Mucosa of rectum (tissue), 2 donors: ENCODE data around the gene ACOT2.
"Not testable (repeated sequence)": the region's sequence is repeated elsewhere in the genome, so short reads cannot be mapped to it uniquely, and the experiment has no call there.

Experiments used
- H3K27ac ChIP-seq, 2 donors: one replicate each; pipeline ENCODE4 v1.7.0; 2013; ENCODE audit warnings: inconsistent platforms in 2 of 2, low read depth in 2 of 2, low read length in 2 of 2
- H3K27me3 ChIP-seq, 2 donors: one replicate each; pipeline ENCODE4 v1.7.0; 2013; ENCODE audit warnings: low read length in 2 of 2; ENCODE audit not compliant: control insufficient read depth in 2 of 2, insufficient read depth in 2 of 2
- H3K36me3 ChIP-seq, 2 donors: one replicate each; pipeline ENCODE4 v1.7.0; 2013; ENCODE audit warnings: low read length in 2 of 2; ENCODE audit not compliant: control insufficient read depth in 2 of 2, insufficient read depth in 2 of 2
- H3K4me1 ChIP-seq, 2 donors: one replicate each; pipeline ENCODE4 v1.7.0; 2013; ENCODE audit warnings: low read length in 2 of 2, mild to moderate bottlenecking in 1 of 2; ENCODE audit not compliant: control insufficient read depth in 2 of 2, insufficient read depth in 2 of 2
- H3K4me3 ChIP-seq, 2 donors: one replicate each; pipeline ENCODE4 v1.7.0; 2013; ENCODE audit warnings: low read length in 2 of 2
- H3K9ac ChIP-seq, 2 donors: one replicate each; pipeline ENCODE4 v1.7.0; 2013; ENCODE audit warnings: low read length in 2 of 2, low read depth in 1 of 2, mild to moderate bottlenecking in 1 of 2
- H3K9me3 ChIP-seq, 2 donors: one replicate each; pipeline ENCODE4 v1.7.0; 2013; ENCODE audit warnings: low read length in 2 of 2; ENCODE audit not compliant: control insufficient read depth in 2 of 2
- donor health status: healthy.
- donor health status: Normal muscosa, but diverticular disease.

ACOT2 gene

GRCh38 chr14:73589116-73589515 is 20.1 kb downstream of the ACOT2 start:
- no peaks in the 10 kb centered on the region for H3K27me3 ChIP-seq
- H3K9ac ChIP-seq, result no peak overlapping the region
- no peaks in the 10 kb centered on the region for H3K4me1 ChIP-seq
- H3K36me3 ChIP-seq, result no peaks in the 10 kb centered on the region
- H3K27ac ChIP-seq, result no peak overlapping the region
- no peaks in the 10 kb centered on the region for H3K9me3 ChIP-seq
- no peak overlapping the region for H3K4me3 ChIP-seq

DNA sequence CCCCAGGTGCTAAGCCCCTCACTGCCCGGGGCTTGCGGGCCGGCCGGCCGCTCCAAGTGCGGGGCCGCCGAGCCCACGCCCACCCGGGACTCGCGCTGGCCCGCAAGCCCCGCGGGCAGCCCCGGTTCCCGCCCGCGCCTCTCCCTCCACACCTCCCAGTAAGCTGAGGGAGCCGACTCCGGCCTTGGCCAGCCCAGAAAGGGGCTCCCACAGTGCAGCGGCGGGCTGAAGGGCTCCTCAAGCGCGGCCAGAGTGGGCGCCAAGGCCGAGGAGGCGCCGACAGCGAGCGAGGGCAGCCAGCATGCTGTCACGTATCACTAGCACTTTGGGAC is 21.6 kb downstream of the ACOT2 start:
- H3K9ac ChIP-seq, H3K4me1 ChIP-seq, H3K36me3 ChIP-seq, H3K4me3 ChIP-seq, H3K27me3 ChIP-seq, H3K27ac ChIP-seq, H3K9me3 ChIP-seq: not testable (repeated sequence)

GRCh38 chr14:73591690-73592449 is 22.9 kb downstream of the ACOT2 start, which contains the start of gene ACOT4:
TSS of gene ACOT4 (plus strand) at chr14:73591873. CDS start at chr14:73591960, 87 bp downstream.
- Histone ChIP-seq H3K9me3 (no peaks in the 10 kb centered on the region), H3K36me3 (no peaks in the 10 kb centered on the region), H3K9ac (peak within 1 kb of the TSS; percentile 52 to 72), H3K27ac (peak within 1 kb of the TSS; percentile 51 to 75), H3K4me3 (peak within 1 kb of the TSS; percentile 67 to 76), H3K27me3 (no peaks in the 10 kb centered on the region), H3K4me1 (no peaks in the 10 kb centered on the region)

DNA sequence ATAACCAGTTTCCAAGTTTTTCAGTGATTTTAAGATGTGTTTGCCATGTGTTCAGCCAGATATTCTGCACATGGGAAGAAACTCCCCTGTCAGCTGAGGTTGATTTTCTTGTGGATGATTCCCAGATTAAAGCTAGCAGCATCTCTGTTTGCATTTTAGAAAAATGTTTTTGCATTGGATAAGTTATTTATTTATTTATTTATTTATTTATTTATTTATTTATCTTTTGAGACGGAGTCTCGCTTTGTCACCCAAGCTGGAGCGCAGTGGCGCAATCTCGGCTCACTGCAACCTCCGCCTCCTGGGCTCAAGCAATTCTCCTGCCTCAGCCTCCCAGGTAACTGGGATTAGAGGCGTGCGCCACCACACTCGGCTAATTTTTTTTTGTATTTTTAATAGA is 25.5 kb downstream of the ACOT2 start:
- H3K27ac ChIP-seq, result no peak overlapping the region

GRCh38 chr14:73599499-73599898 is 30.5 kb downstream of the ACOT2 start:
- H3K9ac ChIP-seq, result no peak overlapping the region
- H3K27ac ChIP-seq, result no peak overlapping the region
- H3K9me3 ChIP-seq, result no peaks in the 10 kb centered on the region
- no peak overlapping the region for H3K4me3 ChIP-seq
- peaks cover 0 to 2% of the 10 kb centered on the region in 2 donors for H3K4me1 ChIP-seq
- H3K36me3 ChIP-seq, result no peaks in the 10 kb centered on the region
- no peaks in the 10 kb centered on the region for H3K27me3 ChIP-seq

More for the DNA sequence above, 25.5 kb downstream of the ACOT2 start:
- H3K9me3 ChIP-seq, result no peaks in the 10 kb centered on the region
- H3K27me3 ChIP-seq, result no peaks in the 10 kb centered on the region
- peaks cover 0 to 2% of the 10 kb centered on the region in 2 donors for H3K4me1 ChIP-seq
- no peaks in the 10 kb centered on the region for H3K36me3 ChIP-seq
- H3K9ac ChIP-seq, result no peak overlapping the region
- no peak overlapping the region for H3K4me3 ChIP-seq

- H3K36me3 ChIP-seq, result no peaks in the 10 kb centered on the region
- no peaks in the 10 kb centered on the region for H3K9me3 ChIP-seq
- peaks cover 0 to 2% of the 10 kb centered on the region in 2 donors for H3K4me1 ChIP-seq
- no peak overlapping the region for H3K27ac ChIP-seq
- H3K27me3 ChIP-seq, result no peaks in the 10 kb centered on the region
- no peak overlapping the region for H3K9ac ChIP-seq
- no peak overlapping the region for H3K4me3 ChIP-seq
These were observed 34.0 kb downstream of the ACOT2 start for GRCh38 chr14:73602994-73603393.

- Histone ChIP-seq H3K9ac (no peak overlapping the region), H3K4me1 (no peaks in the 10 kb centered on the region), H3K36me3 (no peaks in the 10 kb centered on the region), H3K9me3 (no peaks in the 10 kb centered on the region), H3K27ac (no peak overlapping the region), H3K27me3 (no peaks in the 10 kb centered on the region), H3K4me3 (no peak overlapping the region)
These were observed 37.3 kb downstream of the ACOT2 start for GRCh38 chr14:73606271-73606670.

GRCh38 chr14:73607241-73607640 is 38.2 kb downstream of the ACOT2 start:
- Histone ChIP-seq H3K27me3 (no peaks in the 10 kb centered on the region), H3K27ac (no peak overlapping the region), H3K4me3 (no peak overlapping the region), H3K36me3 (no peaks in the 10 kb centered on the region), H3K4me1 (no peaks in the 10 kb centered on the region), H3K9me3 (no peaks in the 10 kb centered on the region), H3K9ac (no peak overlapping the region)

DNA sequence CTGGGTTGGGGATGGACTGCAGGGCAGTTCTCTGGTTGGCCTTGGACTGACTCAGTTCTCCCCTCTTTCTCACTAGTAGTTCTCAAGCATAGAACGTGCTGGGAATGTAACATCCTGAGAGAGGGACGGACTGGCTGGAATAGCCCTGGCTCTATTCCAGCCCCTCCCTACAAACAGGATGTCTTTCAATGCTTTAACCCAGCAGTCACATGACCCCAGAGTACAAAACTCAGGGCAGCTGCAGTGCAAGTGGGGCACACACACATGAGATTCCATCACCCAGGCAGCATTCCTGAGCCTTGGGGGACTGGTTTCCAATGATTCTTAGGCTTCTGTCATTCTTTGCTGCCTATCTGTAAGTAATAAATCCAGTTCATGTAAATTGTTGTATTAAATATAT is 41.7 kb downstream of the ACOT2 start:
- Histone ChIP-seq H3K4me3 (no peak overlapping the region), H3K36me3 (no peaks in the 10 kb centered on the region)

GRCh38 chr14:73612339-73613045 is 43.5 kb downstream of the ACOT2 start, which contains the start of gene ACOT6:
TSS of gene ACOT6 (plus strand) at chr14:73612517. CDS start at chr14:73612572, 55 bp downstream.
- peak within 1 kb of the TSS; percentile 67 to 83 for H3K4me3 ChIP-seq
- H3K9ac ChIP-seq, result peak within 1 kb of the TSS; percentile 56 to 66
- peaks cover 0 to 4% of the 10 kb centered on the region in 2 donors for H3K4me1 ChIP-seq
- no peaks in the 10 kb centered on the region for H3K27me3 ChIP-seq
- H3K36me3 ChIP-seq, result no peaks in the 10 kb centered on the region
- no peaks in the 10 kb centered on the region for H3K9me3 ChIP-seq
- H3K27ac ChIP-seq, result peak within 1 kb of the TSS; percentile 67 to 74

More for the DNA sequence above, 41.7 kb downstream of the ACOT2 start:
- H3K9ac ChIP-seq, result no peak overlapping the region
- no peaks in the 10 kb centered on the region for H3K27me3 ChIP-seq
- H3K4me1 ChIP-seq, result peaks cover 0 to 4% of the 10 kb centered on the region in 2 donors
- H3K27ac ChIP-seq, result no peak overlapping the region
- no peaks in the 10 kb centered on the region for H3K9me3 ChIP-seq
